Measurements from ENCODE around the gene METRN. TPM values are rescaled to one million over a fixed set of nuclear protein-coding genes. Genes with fewer than 3 reads are reported as not detected.
A peak's percentile ranks its signal among the peaks of the same experiment; 100 is the strongest.

The METRN gene
- total and polyA plus RNA-seq, 3 donors from 2014 or later = 21.0 to 50.6 (median 34.9) TPM

- Histone ChIP-seq H3K9me3 (no peaks in the 10 kb centered on the region), H3K36me3 (ENCODE audit: low read depth, missing control alignments) (no peaks in the 10 kb centered on the region), H3K4me1 (peaks cover 26% of the 10 kb centered on the region), H3K27ac (peak within 1 kb of the TSS in 1 of 2 donors; percentile 64), H3K27me3 (no peaks in the 10 kb centered on the region), H3K4me3 (peak within 1 kb of the TSS in 1 of 2 donors; percentile 24)
- intact Hi-C loops (cut with DNase I; ENCODE audit: low total_unique reads) = no loop called here
- TF ChIP-seq POLR2A (IDR thresholded peaks at IDR 0.05) = no peak
- TF ChIP-seq CTCF (IDR thresholded peaks at IDR 0.05) = no peak
- 6 to 11% methylated on average over 3 to 61 of the region's 73 CpGs for WGBS, 2 donors
- DNase-seq = no peak
Measured at GRCh38 chr16:674968-675883, 39.7 kb upstream of the METRN start, which contains the start of gene RHBDL1. RHBDL1 (plus strand) TSS chr16:675671; CDS start chr16:675791, 120 bp downstream.

- intact Hi-C loops (cut with DNase I; ENCODE audit: low total_unique reads) = no loop called here
- 34 to 43% methylated on average over 7 to 25 of the region's 25 CpGs for WGBS, 2 donors
- H3K27me3 ChIP-seq = no peaks in the 10 kb centered on the region
- H3K4me3 ChIP-seq = peak overlapping the region in 1 of 2 donors; percentile 24
- no peaks in the 10 kb centered on the region for H3K36me3 ChIP-seq (ENCODE audit: low read depth, missing control alignments)
- DNase-seq = no peak
- H3K27ac ChIP-seq = peak overlapping the region in 1 of 2 donors; percentile 64
- TF ChIP-seq POLR2A (IDR thresholded peaks at IDR 0.05) (no peak), CTCF (IDR thresholded peaks at IDR 0.05) (no peak)
- H3K9me3 ChIP-seq = no peaks in the 10 kb centered on the region
- H3K4me1 ChIP-seq = peaks cover 29% of the 10 kb centered on the region
Measured at GRCh38 chr16:675884-676564, 38.9 kb upstream of the METRN start.

- intact Hi-C loops (cut with DNase I; ENCODE audit: low total_unique reads) = no loop called here
- DNase-seq = no peak
- Histone ChIP-seq H3K4me3 (no peak overlapping the region), H3K9me3 (no peaks in the 10 kb centered on the region), H3K4me1 (peaks cover 34% of the 10 kb centered on the region), H3K27ac (no peak overlapping the region), H3K36me3 (ENCODE audit: low read depth, missing control alignments) (no peaks in the 10 kb centered on the region), H3K27me3 (no peaks in the 10 kb centered on the region)
- TF ChIP-seq CTCF (IDR thresholded peaks at IDR 0.05) = no peak
- no peak for TF ChIP-seq POLR2A (IDR thresholded peaks at IDR 0.05)
- 87 to 94% methylated on average over 10 to 21 of the region's 21 CpGs for WGBS, 2 donors
Measured at GRCh38 chr16:676565-676902, 38.4 kb upstream of the METRN start.

- DNase-seq = no peak
- Histone ChIP-seq H3K27ac (no peak overlapping the region), H3K9me3 (no peaks in the 10 kb centered on the region), H3K4me1 (peaks cover 38% of the 10 kb centered on the region), H3K36me3 (ENCODE audit: low read depth, missing control alignments) (no peaks in the 10 kb centered on the region), H3K4me3 (no peak overlapping the region), H3K27me3 (no peaks in the 10 kb centered on the region)
- no peak for TF ChIP-seq POLR2A (IDR thresholded peaks at IDR 0.05)
- TF ChIP-seq CTCF (IDR thresholded peaks at IDR 0.05) = no peak
- intact Hi-C loops (cut with DNase I; ENCODE audit: low total_unique reads) = no loop called here
- 87 to 90% methylated on average over 14 to 23 of the region's 23 CpGs for WGBS, 2 donors
Measured at GRCh38 chr16:676913-677312, 38.0 kb upstream of the METRN start.
